Endothelial cell (in vitro differentiated cells): Measurements from ENCODE around the gene DOCK6. TPM values are rescaled to one million over a fixed set of nuclear protein-coding genes. Genes with fewer than 3 reads are reported as not detected.

Experiments used
- DNase-seq: peaks from one replicate; pipeline ENCODE4 v3.0.0; 2021; ENCODE audit warnings: low spot score
- H3K27ac Mint-ChIP-seq: one replicate; pipeline ENCODE4 v1.8.0; 2021; ENCODE audit warnings: mixed read lengths, inconsistent platforms; ENCODE audit not compliant: unreplicated experiment
- H3K27me3 Mint-ChIP-seq: one replicate; pipeline ENCODE4 v1.8.0; 2021; ENCODE audit warnings: mild to moderate bottlenecking, moderate library complexity, mixed read lengths, inconsistent platforms; ENCODE audit not compliant: unreplicated experiment
- H3K36me3 Mint-ChIP-seq: one replicate; pipeline ENCODE4 v1.8.0; 2021; ENCODE audit warnings: mild to moderate bottlenecking, low read depth, mixed read lengths, inconsistent platforms; ENCODE audit not compliant: unreplicated experiment
- H3K4me1 Mint-ChIP-seq: one replicate; pipeline ENCODE4 v1.8.0; 2021; ENCODE audit warnings: mild to moderate bottlenecking, mixed read lengths, inconsistent platforms; ENCODE audit not compliant: unreplicated experiment
- H3K4me3 Mint-ChIP-seq: one replicate; pipeline ENCODE4 v1.8.0; 2021; ENCODE audit warnings: mild to moderate bottlenecking, mixed read lengths, inconsistent platforms; ENCODE audit not compliant: unreplicated experiment
- H3K9me3 Mint-ChIP-seq: one replicate; pipeline ENCODE4 v1.8.0; 2021; ENCODE audit warnings: mixed read lengths, inconsistent platforms; ENCODE audit not compliant: unreplicated experiment
- total RNA-seq: library from RNA; stranded (reverse); fragmentation: NEBNext Ultra II Directional; extraction: Animal tissue kit (Norgen Biotek cat#: 25700); gene quantifications from one replicate; pipeline ENCODE4 v1.2.1, GENCODE V29; 2021; ENCODE audit not compliant: unreplicated experiment
- TF ChIP-seq, protein P1 (sequence below): fragments of 200-600 bp; sonication (generic); IDR thresholded peaks from one replicate; pipeline ENCODE4 v1.5.0; 2021; ENCODE audit warnings: antibody characterized with exemption; ENCODE audit not compliant: unreplicated experiment

Gene DOCK6
- total RNA-seq, 1 donor from 2014 or later = 411 TPM

DNA sequence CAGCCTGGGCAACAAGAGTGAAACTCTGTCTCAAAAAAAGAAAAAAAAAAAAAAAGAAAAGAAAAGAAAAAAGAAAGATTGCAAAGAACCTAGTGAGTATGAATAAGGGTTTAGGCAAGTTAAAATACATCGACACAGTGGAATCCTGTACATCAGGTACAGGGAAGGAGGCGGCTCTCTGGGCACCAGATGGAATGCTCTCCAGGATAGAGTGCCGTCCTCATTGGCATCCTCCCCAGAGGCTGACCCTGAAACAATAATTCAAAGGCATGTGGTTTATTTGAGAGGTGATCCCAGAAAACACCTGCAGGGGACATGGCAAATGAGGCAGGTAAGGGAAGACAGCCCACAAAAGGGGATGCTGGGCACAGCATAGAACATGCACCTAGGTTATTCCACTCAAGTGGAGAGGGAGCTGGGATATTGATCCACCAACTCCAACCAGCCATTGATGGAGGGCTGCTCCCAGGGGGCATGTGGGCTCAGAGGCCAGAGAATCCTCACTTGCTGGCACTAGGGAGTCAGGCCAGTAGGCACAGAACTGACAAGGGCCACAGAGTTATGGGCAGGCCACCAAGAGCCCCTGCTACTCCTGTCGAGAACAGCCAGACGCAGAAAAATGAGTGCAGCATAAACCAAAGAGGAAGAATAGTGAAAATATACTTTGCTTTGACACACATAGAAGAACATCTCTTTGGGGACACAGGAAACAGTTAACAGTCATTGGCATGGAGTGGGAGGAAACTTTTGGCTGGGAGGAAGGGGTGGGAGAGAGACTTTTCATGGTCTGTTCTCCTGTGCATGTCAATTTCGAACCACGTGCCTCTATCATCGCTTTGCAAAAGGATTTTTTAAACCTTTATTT, 37.9 kb upstream of the DOCK6 start:
- no peak for DNase-seq
- TF ChIP-seq, protein P1, sequence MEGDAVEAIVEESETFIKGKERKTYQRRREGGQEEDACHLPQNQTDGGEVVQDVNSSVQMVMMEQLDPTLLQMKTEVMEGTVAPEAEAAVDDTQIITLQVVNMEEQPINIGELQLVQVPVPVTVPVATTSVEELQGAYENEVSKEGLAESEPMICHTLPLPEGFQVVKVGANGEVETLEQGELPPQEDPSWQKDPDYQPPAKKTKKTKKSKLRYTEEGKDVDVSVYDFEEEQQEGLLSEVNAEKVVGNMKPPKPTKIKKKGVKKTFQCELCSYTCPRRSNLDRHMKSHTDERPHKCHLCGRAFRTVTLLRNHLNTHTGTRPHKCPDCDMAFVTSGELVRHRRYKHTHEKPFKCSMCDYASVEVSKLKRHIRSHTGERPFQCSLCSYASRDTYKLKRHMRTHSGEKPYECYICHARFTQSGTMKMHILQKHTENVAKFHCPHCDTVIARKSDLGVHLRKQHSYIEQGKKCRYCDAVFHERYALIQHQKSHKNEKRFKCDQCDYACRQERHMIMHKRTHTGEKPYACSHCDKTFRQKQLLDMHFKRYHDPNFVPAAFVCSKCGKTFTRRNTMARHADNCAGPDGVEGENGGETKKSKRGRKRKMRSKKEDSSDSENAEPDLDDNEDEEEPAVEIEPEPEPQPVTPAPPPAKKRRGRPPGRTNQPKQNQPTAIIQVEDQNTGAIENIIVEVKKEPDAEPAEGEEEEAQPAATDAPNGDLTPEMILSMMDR = no peak
- peaks cover 5% of the 10 kb centered on the region for H3K36me3 Mint-ChIP-seq
- H3K4me3 Mint-ChIP-seq = no peak overlapping the region
- peaks cover 7% of the 10 kb centered on the region for H3K27me3 Mint-ChIP-seq
- no peak overlapping the region for H3K27ac Mint-ChIP-seq
- H3K4me1 Mint-ChIP-seq = peaks cover 2% of the 10 kb centered on the region
- no peaks in the 10 kb centered on the region for H3K9me3 Mint-ChIP-seq

DNA sequence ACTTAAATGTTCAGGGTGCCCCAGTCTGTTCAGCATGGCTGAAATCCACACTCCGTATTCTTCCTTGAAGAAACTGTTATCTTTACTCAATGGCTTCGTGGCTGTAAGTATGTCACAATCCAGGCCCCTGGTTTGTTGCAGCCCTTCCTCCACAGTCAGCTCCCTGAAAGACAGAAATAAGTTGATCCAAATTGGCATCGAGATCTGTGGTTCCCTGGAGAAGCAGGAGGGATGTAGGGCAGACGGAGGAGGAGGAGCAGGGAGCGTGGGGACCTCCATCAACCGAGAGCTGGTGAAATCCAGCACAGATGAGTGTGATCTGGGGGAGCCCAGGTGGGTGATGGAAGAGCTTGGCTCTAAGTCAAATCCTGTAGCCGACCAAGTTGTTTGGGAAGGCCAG, 33.9 kb upstream of the DOCK6 start:
- Mint-ChIP-seq H3K4me3 (no peak overlapping the region), H3K9me3 (no peaks in the 10 kb centered on the region)

DNA sequence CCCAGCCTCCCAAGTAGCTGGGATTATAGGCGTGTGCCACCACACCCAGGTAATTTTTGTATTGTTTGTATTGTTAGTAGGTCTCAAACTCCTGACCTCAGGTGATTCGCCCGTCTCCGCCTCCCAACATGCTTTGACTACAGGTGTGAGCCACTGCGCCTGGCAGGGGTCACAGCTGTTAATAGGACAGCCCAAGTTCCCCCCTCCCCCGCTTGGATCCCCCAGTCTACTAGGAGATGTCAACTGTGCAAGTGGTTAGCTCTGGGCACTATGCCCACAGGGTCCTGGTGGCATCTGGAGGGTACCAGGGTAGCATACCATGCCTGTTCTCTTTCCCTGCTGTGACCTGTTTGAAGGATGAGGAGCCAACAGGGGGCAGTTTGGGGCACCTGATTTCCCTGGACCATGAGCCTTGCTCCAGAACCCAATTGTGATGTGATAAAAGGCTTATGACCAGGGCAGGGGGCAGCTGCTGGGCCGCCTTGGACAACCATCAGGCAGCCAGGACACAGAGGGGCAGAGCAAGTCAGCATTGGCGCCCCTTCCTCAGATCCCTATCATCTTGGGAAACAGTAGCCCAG, 33.4 kb upstream of the DOCK6 start, which contains the start of gene TSPAN16:
TSS of gene TSPAN16 (plus strand) at position 496 of the 581 bp plus-strand sequence. CDS start 138 bp downstream, outside the sequence.
- no peak within 1 kb of the TSS for H3K27ac Mint-ChIP-seq
- peaks cover 7% of the 10 kb centered on the region for H3K27me3 Mint-ChIP-seq
- H3K36me3 Mint-ChIP-seq = peaks cover 5% of the 10 kb centered on the region
- TF ChIP-seq, protein P1 = no peak
- DNase-seq = no peak
- no peaks in the 10 kb centered on the region for H3K9me3 Mint-ChIP-seq
- H3K4me3 Mint-ChIP-seq = no peak within 1 kb of the TSS
- H3K4me1 Mint-ChIP-seq = peaks cover 7% of the 10 kb centered on the region

More for the DNA sequence above, 33.9 kb upstream of the DOCK6 start:
- Mint-ChIP-seq H3K27me3 (peaks cover 11% of the 10 kb centered on the region), H3K36me3 (peaks cover 5% of the 10 kb centered on the region), H3K27ac (no peak overlapping the region), H3K4me1 (peaks cover 7% of the 10 kb centered on the region)
- no peak for DNase-seq
- TF ChIP-seq, protein P1 = no peak

DNA sequence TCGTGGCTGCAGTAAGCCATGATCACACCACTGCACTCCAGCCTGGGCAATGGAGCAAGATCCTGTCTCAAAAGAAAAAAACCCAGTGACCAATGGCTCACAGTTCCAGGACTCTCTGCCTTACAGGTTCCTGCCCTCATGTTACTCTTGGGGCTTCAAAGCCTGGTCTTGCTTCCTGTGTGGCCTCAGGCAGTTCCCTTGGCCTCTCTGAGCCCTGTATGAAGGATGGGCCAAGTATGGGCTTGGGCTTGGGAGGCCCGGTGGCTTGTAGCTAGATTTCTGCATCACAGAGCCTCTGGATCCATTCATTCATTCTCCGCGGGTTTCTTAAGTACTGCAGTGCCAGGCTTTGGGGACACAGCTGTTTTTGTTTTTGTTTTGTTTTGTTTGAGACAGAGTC, 32.9 kb upstream of the DOCK6 start:
- Mint-ChIP-seq H3K4me1 (peaks cover 7% of the 10 kb centered on the region), H3K4me3 (no peak overlapping the region), H3K9me3 (no peaks in the 10 kb centered on the region), H3K36me3 (peaks cover 2% of the 10 kb centered on the region), H3K27me3 (peaks cover 6% of the 10 kb centered on the region), H3K27ac (no peak overlapping the region)
- no peak for DNase-seq
- TF ChIP-seq, protein P1 = no peak
